Tibial nerve (tissue), 4 donors: Measurements from ENCODE around the gene TMEM9. TPM values are rescaled to one million over a fixed set of nuclear protein-coding genes. Genes with fewer than 3 reads are reported as not detected.

Source experiments
- DNase-seq, 2 donors: peaks; one replicate each; pipeline ENCODE4 v3.0.0-alpha.2; 2019; ENCODE audit warnings: low spot score in 2 of 2
- H3K27ac ChIP-seq, 4 donors: fragments of 200-600 bp; sonication (generic) in 3 of 4; one replicate each; pipeline ENCODE4 v1.5.1; 2017 to 2019; ENCODE audit warnings: mild to moderate bottlenecking in 1 of 4
- H3K27me3 ChIP-seq, 2 donors: fragments of 200-600 bp; sonication (generic) in 1 of 2; one replicate each; pipeline versions ENCODE4 v1.5.1 to v1.6.0; 2017 to 2019
- H3K36me3 ChIP-seq, 3 donors: fragments of 200-600 bp; sonication (generic); one replicate each; pipeline ENCODE4 v1.5.1; 2018 to 2019
- H3K4me1 ChIP-seq, 4 donors: fragments of 200-600 bp; sonication (generic) in 3 of 4; one replicate each; pipeline ENCODE4 v1.5.1; 2017 to 2019
- H3K4me3 ChIP-seq, 4 donors: fragments of 200-600 bp; sonication (generic) in 3 of 4; one replicate each; pipeline ENCODE4 v1.5.1; 2017 to 2019; ENCODE audit warnings: mild to moderate bottlenecking in 1 of 4, moderate library complexity in 1 of 4
- H3K9me3 ChIP-seq, 4 donors: fragments of 200-600 bp; sonication (generic) in 3 of 4; one replicate each; pipeline ENCODE4 v1.5.1; 2017 to 2019
- CTCF ChIP-seq, 5 experiments: fragments of 200-600 bp in 3 of 5; fragments of 450-650 bp in 2 of 5; sonication (generic) in 3 of 5; IDR thresholded peaks; one replicate each; pipeline ENCODE4 v1.5.1; 2016 to 2019; ENCODE audit warnings: antibody characterized with exemption in 5 of 5, mild to moderate bottlenecking in 3 of 5, moderate library complexity in 2 of 5
- EP300 ChIP-seq, 2 donors: sonication (generic); formaldehyde crosslinking; IDR thresholded peaks; one replicate each; pipeline ENCODE4 v1.6.1; 2017; ENCODE audit warnings: antibody characterized with exemption in 2 of 2, mild to moderate bottlenecking in 1 of 2
- POLR2A ChIP-seq, 2 donors: fragments of 450-650 bp; IDR thresholded peaks; one replicate each; pipeline ENCODE4 v1.6.1; 2017; ENCODE audit warnings: antibody characterized with exemption in 2 of 2, mild to moderate bottlenecking in 2 of 2, moderate library complexity in 2 of 2
- WGBS, 2 donors: methylation state at CpG; one replicate each; pipeline ENCODE4 v1.1.5; 2018; 5-methylcytosine and 5-hydroxymethylcytosine counted together
- total RNA-seq, 4 donors: library from RNA; depleted of rRNA; stranded (reverse); fragments of >200 nt; gene quantifications; one replicate each; pipeline ENCODE4 v1.1.0, GENCODE V29; 2016

The TMEM9 gene
- total RNA-seq, 4 donors from 2014 or later = 57.9 to 73.9 (median 66.3) TPM

- Histone ChIP-seq H3K27me3 (no peaks in the 10 kb centered on the region), H3K4me3 (no peak overlapping the region), H3K9me3 (no peaks in the 10 kb centered on the region), H3K27ac (no peak overlapping the region), H3K36me3 (no peaks in the 10 kb centered on the region), H3K4me1 (peaks cover 0 to 3% (median 0%) of the 10 kb centered on the region in 4 donors)
- WGBS, 2 donors = 84 to 86% methylated on average over 6 of the region's 6 CpGs
- DNase-seq = no peak
- TF ChIP-seq EP300 (IDR thresholded peaks at IDR 0.05) (no peak), CTCF (IDR thresholded peaks at IDR 0.05) (no peak), POLR2A (IDR thresholded peaks at IDR 0.05) (no peak)
Observed at GRCh38 chr1:201190005-201190404, 35.7 kb upstream of the TMEM9 start.

GRCh38 chr1:201189085-201189484, 34.8 kb upstream of the TMEM9 start:
- DNase-seq = no peak
- WGBS, 2 donors = 63 to 89% methylated on average over 2 of the region's 2 CpGs
- Histone ChIP-seq H3K9me3 (no peaks in the 10 kb centered on the region), H3K36me3 (no peaks in the 10 kb centered on the region), H3K4me3 (no peak overlapping the region), H3K27me3 (no peaks in the 10 kb centered on the region), H3K27ac (no peak overlapping the region), H3K4me1 (peaks cover 0 to 10% (median 0%) of the 10 kb centered on the region in 4 donors)
- TF ChIP-seq EP300 (IDR thresholded peaks at IDR 0.05) (no peak), CTCF (IDR thresholded peaks at IDR 0.05) (no peak), POLR2A (IDR thresholded peaks at IDR 0.05) (no peak)

- H3K27ac ChIP-seq = no peak overlapping the region
- H3K4me3 ChIP-seq = no peak overlapping the region
- H3K36me3 ChIP-seq = no peaks in the 10 kb centered on the region
- no peaks in the 10 kb centered on the region for H3K27me3 ChIP-seq
- WGBS, 2 donors = 84 to 86% methylated on average over 3 of the region's 3 CpGs
- H3K9me3 ChIP-seq = no peaks in the 10 kb centered on the region
- H3K4me1 ChIP-seq = peaks cover 0 to 10% (median 0%) of the 10 kb centered on the region in 4 donors
- no peak for TF ChIP-seq CTCF (IDR thresholded peaks at IDR 0.05)
- no peak for TF ChIP-seq EP300 (IDR thresholded peaks at IDR 0.05)
- TF ChIP-seq POLR2A (IDR thresholded peaks at IDR 0.05) = no peak
- no peak for DNase-seq
Observed at GRCh38 chr1:201186192-201186591, 31.9 kb upstream of the TMEM9 start.

GRCh38 chr1:201185527-201186128, 31.4 kb upstream of the TMEM9 start:
- WGBS, 2 donors = 91 to 92% methylated on average over 5 of the region's 5 CpGs
- no peak overlapping the region for H3K27ac ChIP-seq
- peaks cover 0 to 10% (median 0%) of the 10 kb centered on the region in 4 donors for H3K4me1 ChIP-seq
- no peaks in the 10 kb centered on the region for H3K36me3 ChIP-seq
- TF ChIP-seq CTCF (IDR thresholded peaks at IDR 0.05) (no peak), EP300 (IDR thresholded peaks at IDR 0.05) (no peak), POLR2A (IDR thresholded peaks at IDR 0.05) (no peak)
- H3K27me3 ChIP-seq = no peaks in the 10 kb centered on the region
- H3K9me3 ChIP-seq = no peaks in the 10 kb centered on the region
- H3K4me3 ChIP-seq = no peak overlapping the region
- no peak for DNase-seq

- Histone ChIP-seq H3K27me3 (no peaks in the 10 kb centered on the region), H3K4me1 (peaks cover 0 to 10% (median 0%) of the 10 kb centered on the region in 4 donors), H3K9me3 (no peaks in the 10 kb centered on the region), H3K36me3 (no peaks in the 10 kb centered on the region), H3K27ac (no peak overlapping the region), H3K4me3 (no peak overlapping the region)
- no peak for DNase-seq
- peak in 1 of 5 experiments; percentile 35 for TF ChIP-seq CTCF (IDR thresholded peaks at IDR 0.05)
- no peak for TF ChIP-seq POLR2A (IDR thresholded peaks at IDR 0.05)
- no peak for TF ChIP-seq EP300 (IDR thresholded peaks at IDR 0.05)
- WGBS, 2 donors = 50 to 60% methylated on average over 3 of the region's 3 CpGs
Observed at GRCh38 chr1:201185123-201185453, 30.8 kb upstream of the TMEM9 start.
